Adipose tissue (tissue), 3 donors: ENCODE measurements around the gene SUMF2. TPM values are rescaled to one million over a fixed set of nuclear protein-coding genes. Genes with fewer than 3 reads are reported as not detected.
"Not testable (repeated sequence)": the region's sequence is repeated elsewhere in the genome, so short reads cannot be mapped to it uniquely, and the experiment has no call there.

Source experiments
- H3K27ac ChIP-seq: one replicate; pipeline ENCODE4 v1.5.1; 2013; ENCODE audit warnings: low read depth, low read length
- WGBS, 3 donors: extraction: QIAGEN DNeasy Blood & Tissue Kit; methylation state at CpG; one replicate each; pipeline ENCODE4 v1.1.7; 2013; 5-methylcytosine and 5-hydroxymethylcytosine counted together
- polyA plus RNA-seq, 3 donors: library from polyadenylated mRNA; stranded (reverse); fragments of 200-250 nt; gene quantifications; one replicate each; pipeline ENCODE4 v1.2.3, GENCODE V29; 2013
- donor health status: healthy with polysubstance abuse.
- donor health status: Bipolar disorder and iron deficiency.
- donor health status: healthy.

The SUMF2 gene
- polyA plus RNA-seq, 3 donors: 71.9 to 84.3 (median 82.7) TPM

- 86 to 95% (median 95%) methylated on average over 8 of the region's 8 CpGs for WGBS, 3 donors
- H3K27ac ChIP-seq: not testable (repeated sequence)
Observed at GRCh38 chr7:56098187-56099008, 34.3 kb downstream of the SUMF2 start.

DNA sequence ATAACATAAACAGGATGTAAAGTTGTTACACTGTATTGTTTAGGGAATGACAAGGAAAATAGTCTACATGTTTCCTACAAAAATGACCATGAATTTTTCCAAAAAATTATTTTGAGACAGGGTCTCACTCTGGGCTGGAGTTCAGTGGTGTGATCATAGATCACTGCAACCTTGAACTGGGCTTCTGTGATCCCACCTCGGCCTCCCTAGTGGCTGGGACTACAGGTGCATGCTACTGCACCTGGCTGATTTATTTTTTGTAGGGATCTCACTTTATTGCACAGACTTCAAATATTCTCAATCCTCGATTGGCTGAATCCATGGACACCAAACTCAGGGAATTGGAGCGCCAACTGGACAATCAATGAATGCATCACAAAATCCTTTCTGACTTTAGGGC lies 35.6 kb downstream of the SUMF2 start:
- 84 to 96% (median 90%) methylated on average over 3 of the region's 3 CpGs for WGBS, 3 donors
- no peak overlapping the region for H3K27ac ChIP-seq

DNA sequence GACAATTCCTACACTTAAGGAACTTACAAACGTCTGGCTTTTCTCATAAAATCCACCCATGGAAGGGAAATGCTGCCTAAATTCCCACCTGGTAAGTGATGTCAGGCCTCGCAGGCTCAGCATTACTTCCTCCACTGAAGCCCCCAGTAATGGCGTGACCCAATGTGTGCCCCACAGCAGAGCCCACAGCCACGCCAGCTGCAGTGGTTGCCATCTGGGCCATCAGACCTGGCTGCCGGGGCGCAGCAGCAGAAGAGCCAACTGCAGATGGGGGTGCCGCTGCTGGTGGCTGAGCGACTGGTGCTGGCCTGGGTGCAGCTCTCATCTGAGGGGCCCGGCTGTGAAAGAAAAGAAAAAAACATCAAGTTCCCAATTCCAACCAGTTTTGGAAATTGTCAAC lies 40.1 kb downstream of the SUMF2 start:
- 88 to 91% (median 90%) methylated on average over 9 of the region's 9 CpGs for WGBS, 3 donors
- not testable (repeated sequence) for H3K27ac ChIP-seq

- H3K27ac ChIP-seq: no peak overlapping the region
- WGBS, 3 donors: 15 to 22% (median 18%) methylated on average over 6 of the region's 6 CpGs
Observed at GRCh38 chr7:56105508-56105907, 41.4 kb downstream of the SUMF2 start.

DNA sequence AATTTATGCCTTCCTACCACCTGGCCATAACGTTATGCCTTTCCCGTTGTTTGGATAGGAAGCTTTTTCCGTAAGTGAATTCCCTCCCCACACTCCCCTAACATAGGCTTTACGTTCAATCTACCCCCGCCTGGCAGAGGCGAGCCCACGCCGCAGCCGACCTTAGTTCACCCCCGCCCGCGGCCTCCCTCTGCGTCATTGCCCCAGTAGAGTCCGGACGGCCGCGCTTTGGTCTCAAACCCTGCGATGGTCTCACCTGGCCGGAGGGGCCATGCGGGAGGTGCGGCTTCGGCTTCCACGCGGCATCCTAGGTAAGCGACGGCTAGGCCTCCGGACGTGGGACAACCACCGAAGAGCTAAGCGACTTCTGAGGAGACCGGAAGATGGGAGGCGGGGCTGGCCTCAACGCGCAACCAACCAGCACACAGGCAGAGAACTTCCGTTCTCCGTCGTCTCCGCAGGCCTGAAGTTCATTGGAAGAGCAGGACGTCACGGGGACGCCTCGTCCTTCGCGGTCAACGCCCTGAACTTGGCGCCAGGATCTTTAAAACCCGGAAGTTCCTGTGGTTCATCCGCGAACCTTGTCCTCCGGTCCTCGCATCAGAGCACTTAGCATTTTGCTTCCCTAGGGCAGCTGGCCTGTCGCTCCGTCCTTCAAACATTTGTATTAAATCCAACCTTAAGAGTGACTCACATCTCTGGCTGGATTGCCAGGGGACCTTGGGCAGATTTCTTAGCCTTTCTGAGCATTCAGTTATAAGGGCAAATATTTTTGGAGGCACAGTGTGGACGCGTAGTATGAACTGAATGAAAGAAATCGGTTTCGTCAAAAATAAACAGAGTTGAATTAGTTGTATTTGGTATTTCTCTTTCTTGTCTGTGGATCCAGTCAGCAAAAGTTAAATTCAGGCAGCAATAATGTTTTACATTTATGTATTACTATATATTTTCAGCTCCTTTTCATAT lies 42.3 kb downstream of the SUMF2 start, which contains the start of gene CHCHD2:
Gene CHCHD2, minus strand, starts transcription at position 369 of the 966 bp plus-strand sequence. Its CDS starts 63 bp downstream, at position 306.
- peak within 1 kb of the TSS; percentile 11 for H3K27ac ChIP-seq
- WGBS, 3 donors: 2 to 3% (median 3%) methylated on average over 57 of the region's 57 CpGs

DNA sequence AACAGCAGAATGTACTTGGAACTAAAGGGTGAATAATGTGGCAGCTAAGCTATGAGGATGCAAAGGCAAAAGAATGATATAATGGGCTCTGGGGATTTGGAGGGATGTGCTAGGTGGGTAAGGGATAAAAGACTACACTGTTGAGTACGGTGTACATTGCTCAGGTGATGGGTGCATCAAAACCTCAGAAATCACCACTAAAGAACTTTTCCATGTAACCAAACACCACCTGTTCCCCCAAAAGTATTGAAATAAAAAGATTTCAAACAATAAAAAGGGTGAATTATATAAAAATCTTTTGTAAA lies 43.8 kb downstream of the SUMF2 start:
- WGBS, 3 donors: 73 to 100% (median 83%) methylated on average over 1 of the region's 1 CpG
- no peak overlapping the region for H3K27ac ChIP-seq

DNA sequence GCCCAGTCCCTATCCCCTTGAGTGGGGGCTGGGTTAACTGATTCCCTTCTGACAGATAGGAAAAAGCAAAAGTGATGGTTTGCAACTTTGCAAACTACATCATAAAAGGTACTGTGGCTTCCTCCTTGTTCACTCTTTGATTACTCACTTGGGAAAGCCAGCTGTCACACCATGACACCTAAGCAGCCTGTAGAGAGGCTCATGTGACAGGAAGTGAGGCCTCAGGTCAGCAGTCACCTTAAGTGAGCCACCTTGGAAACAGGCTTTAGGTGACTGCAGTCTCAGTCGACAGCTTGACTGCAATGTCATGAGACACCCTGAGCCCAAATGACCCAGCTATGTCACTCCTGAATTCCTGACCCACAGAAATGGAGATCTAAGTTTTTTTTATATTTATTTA lies 46.5 kb downstream of the SUMF2 start:
- no peak overlapping the region for H3K27ac ChIP-seq
- WGBS, 3 donors: 80 to 92% (median 85%) methylated on average over 1 of the region's 1 CpG

DNA sequence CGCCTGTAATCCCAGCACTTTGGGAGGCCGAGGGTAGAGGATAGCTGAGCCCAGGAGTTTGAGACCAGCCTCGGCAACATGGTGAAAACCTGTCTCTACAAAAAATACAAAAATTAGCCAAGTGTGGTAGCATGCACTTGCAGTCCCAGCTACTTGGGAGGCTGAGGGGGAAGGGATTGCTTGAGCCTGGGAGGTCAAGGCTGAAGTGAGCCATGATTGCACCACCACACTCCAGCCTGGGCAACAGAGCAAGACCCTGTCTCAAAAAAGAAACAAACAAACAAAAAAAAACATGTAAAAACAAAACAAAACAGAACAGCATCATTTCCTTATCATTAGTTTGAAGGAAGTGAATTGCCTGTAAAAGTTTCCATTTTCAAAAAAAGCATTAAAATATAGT lies 48.2 kb downstream of the SUMF2 start:
- not testable (repeated sequence) for H3K27ac ChIP-seq
- 89 to 98% (median 91%) methylated on average over 3 of the region's 3 CpGs for WGBS, 3 donors

DNA sequence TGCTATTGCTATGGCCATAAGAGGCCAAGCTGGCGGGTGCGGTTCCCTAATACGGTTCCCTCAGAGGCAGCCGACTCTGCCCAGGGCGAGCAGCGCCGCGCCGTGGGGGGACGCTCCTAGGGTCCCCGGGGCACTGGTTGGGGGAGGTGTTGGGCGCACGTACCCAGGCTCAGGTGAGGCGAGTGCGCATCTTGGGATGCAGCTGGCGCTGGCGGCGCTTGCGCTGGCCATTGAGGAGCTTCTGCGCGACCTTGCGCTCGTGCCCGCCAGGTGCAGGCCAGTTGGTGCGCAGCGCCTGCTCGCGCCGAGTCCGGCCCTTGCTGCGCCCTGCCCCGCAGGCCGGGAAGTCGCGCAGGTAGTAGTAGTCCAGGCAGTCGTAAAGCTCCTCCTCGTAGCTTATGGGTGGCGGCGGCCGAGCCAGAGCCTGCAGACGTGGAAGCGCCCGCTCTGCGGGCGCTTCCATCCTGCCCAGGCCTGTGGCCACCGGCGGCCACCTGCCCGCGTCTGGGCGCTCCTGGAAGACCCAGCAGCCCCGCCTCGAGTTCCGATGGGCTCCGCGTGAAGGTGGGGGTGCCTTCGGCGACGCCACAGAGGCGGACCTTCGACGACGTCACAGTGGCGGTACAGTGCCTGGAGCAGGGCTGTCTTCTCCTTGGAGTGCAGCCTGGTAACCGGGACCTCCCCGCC lies 51.9 kb downstream of the SUMF2 start, which contains the start of gene NUPR2:
Gene NUPR2, minus strand, starts transcription at position 566 of the 687 bp plus-strand sequence. Its CDS starts 103 bp downstream, at position 463.
- 7 to 8% (median 7%) methylated on average over 62 to 65 of the region's 65 CpGs for WGBS, 3 donors
- H3K27ac ChIP-seq: no peak within 1 kb of the TSS

GRCh38 chr7:56121440-56121839 lies 57.4 kb downstream of the SUMF2 start:
- no peak overlapping the region for H3K27ac ChIP-seq
- 73 to 87% (median 78%) methylated on average over 6 of the region's 6 CpGs for WGBS, 3 donors

GRCh38 chr7:56124981-56125380 lies 60.9 kb downstream of the SUMF2 start:
- no peak overlapping the region for H3K27ac ChIP-seq
- WGBS, 3 donors: 64 to 83% (median 69%) methylated on average over 6 of the region's 6 CpGs

DNA sequence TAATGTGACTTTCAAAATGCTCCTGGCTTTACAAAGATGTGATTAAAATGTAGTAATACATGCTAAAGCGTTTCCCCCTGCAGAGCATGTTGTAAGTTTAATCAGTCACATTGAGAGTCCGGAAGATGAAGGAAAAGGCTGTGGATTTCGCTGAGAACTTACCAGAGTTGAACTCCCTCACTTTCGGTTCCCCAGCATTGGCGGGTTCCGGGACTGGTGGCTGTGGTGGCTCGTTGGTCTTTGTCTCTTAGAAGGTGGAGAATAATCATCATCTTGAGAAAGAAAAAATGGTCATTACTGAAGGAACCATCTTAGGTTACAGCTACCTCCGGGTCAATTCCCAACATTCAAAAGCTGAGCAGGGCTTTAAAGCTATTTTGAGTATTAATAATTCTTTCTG lies 61.7 kb downstream of the SUMF2 start:
- 74 to 83% (median 83%) methylated on average over 8 of the region's 8 CpGs for WGBS, 3 donors

GRCh38 chr7:56127241-56127975 lies 63.3 kb downstream of the SUMF2 start:
- no peak overlapping the region for H3K27ac ChIP-seq
- WGBS, 3 donors: 72 to 79% (median 74%) methylated on average over 7 of the region's 7 CpGs

More for the DNA sequence above, 61.7 kb downstream of the SUMF2 start:
- no peak overlapping the region for H3K27ac ChIP-seq

Other genes with a start within 250 kb of the SUMF2 start
- gene SEPTIN14, start 201.5 kb upstream of the SUMF2 start, polyA plus RNA-seq: not detected
- gene ZNF713, start 176.8 kb upstream of the SUMF2 start, polyA plus RNA-seq: 1 to 10 TPM in 2 of 3 donors, under 1 TPM in 1; 0.83 to 3.1 (median 1.2) TPM
- gene MRPS17, start 112.4 kb upstream of the SUMF2 start, polyA plus RNA-seq: 10 to 100 TPM; 10.4 to 17.8 (median 12.7) TPM
- gene NIPSNAP2, start 99.7 kb upstream of the SUMF2 start, polyA plus RNA-seq: 10 to 100 TPM; 29.0 to 54.8 (median 45.4) TPM
- 1 to 10 TPM; 3.9 to 7.2 (median 5.9) TPM for gene PSPH, start 12.8 kb upstream of the SUMF2 start, polyA plus RNA-seq
- 100 to 1,000 TPM in 1 of 3 donors, 10 to 100 TPM in 2; 58.7 to 102 (median 96.2) TPM for gene CCT6A, start 12.5 kb upstream of the SUMF2 start, polyA plus RNA-seq
- gene PHKG1, start 28.7 kb downstream of the SUMF2 start, polyA plus RNA-seq: 1 to 10 TPM in 2 of 3 donors, under 1 TPM in 1; 0.47 to 5.1 (median 1.3) TPM
- 100 to 1,000 TPM; 402 to 444 (median 408) TPM for gene CHCHD2, start 42.2 kb downstream of the SUMF2 start, polyA plus RNA-seq
- gene NUPR2, start 52.1 kb downstream of the SUMF2 start, polyA plus RNA-seq: 1 to 10 TPM in 1 of 3 donors, under 1 TPM in 1, not detected in 1; 0.21 to 1.9 TPM